ENCODE results near the gene WDR64.

DNA sequence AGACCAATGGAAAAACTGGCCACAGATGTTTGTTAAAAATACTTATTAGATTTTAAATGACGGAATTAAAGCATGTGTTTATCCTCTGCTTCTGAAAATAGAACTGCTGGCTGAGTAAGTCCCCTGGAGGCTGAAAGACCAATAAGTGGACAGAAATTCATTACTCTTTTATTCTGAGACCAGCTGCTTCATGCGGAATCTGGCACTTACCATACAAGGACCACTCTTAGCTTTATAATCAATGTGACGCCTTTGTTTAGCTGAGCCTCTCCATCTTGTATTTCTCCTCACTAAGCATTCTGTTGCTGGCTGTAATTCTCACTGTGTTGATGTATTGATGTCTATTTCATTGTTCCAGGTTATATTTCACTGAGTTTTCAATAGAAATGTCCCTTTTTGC is 189.6 kb downstream of the WDR64 start:
- no peak for TF ChIP-seq CTCF (IDR thresholded peaks at IDR 0.05)
- no peak for TF ChIP-seq POLR2A (IDR thresholded peaks at IDR 0.05)

Measured in testis (tissue), 2 donors.